GM21619 (cell line): ENCODE data around the gene MARVELD1.
"Not testable (repeated sequence)": the region's sequence is repeated elsewhere in the genome, so short reads cannot be mapped to it uniquely, and the experiment has no call there.

Experiments used
- ATAC-seq: cut with Tn5 transposase; IDR thresholded peaks from one replicate; pipeline ENCODE4 v1.9.1; 2021; ENCODE audit not compliant: unreplicated experiment

The MARVELD1 gene

GRCh38 chr10:97690133-97690532, 23.4 kb upstream of the MARVELD1 start:
- no peak for ATAC-seq

GRCh38 chr10:97698072-97698655, 15.4 kb upstream of the MARVELD1 start:
- ATAC-seq = not testable (repeated sequence)

GRCh38 chr10:97701438-97702069, 12.0 kb upstream of the MARVELD1 start:
- ATAC-seq = no peak

- ATAC-seq = no peak
These were observed 10.0 kb upstream of the MARVELD1 start for GRCh38 chr10:97703398-97704067.

- no peak for ATAC-seq
These were observed 9.2 kb upstream of the MARVELD1 start for GRCh38 chr10:97704341-97704740.

- no peak for ATAC-seq
These were observed 8.4 kb upstream of the MARVELD1 start for GRCh38 chr10:97705006-97705670.

GRCh38 chr10:97707134-97707861, 6.2 kb upstream of the MARVELD1 start:
- ATAC-seq = no peak

GRCh38 chr10:97708167-97708566, 5.4 kb upstream of the MARVELD1 start:
- no peak for ATAC-seq

- no peak for ATAC-seq
These were observed 4.3 kb upstream of the MARVELD1 start for GRCh38 chr10:97708976-97709946.

GRCh38 chr10:97711640-97712572, 1.6 kb upstream of the MARVELD1 start:
- ATAC-seq = no peak

GRCh38 chr10:97713826-97714400, 383 bp downstream of the MARVELD1 start:
- peak; percentile 70 for ATAC-seq

GRCh38 chr10:97714401-97715258, 1.1 kb downstream of the MARVELD1 start:
- ATAC-seq = peak; percentile 35

GRCh38 chr10:97715259-97715874, 1.8 kb downstream of the MARVELD1 start:
- no peak for ATAC-seq

GRCh38 chr10:97717627-97718026, 4.1 kb downstream of the MARVELD1 start:
- ATAC-seq = no peak

- ATAC-seq = no peak
These were observed 4.6 kb downstream of the MARVELD1 start for GRCh38 chr10:97718178-97718577.

- ATAC-seq = no peak
These were observed 5.2 kb downstream of the MARVELD1 start for GRCh38 chr10:97718659-97719142.

- no peak for ATAC-seq
These were observed 6.1 kb downstream of the MARVELD1 start for GRCh38 chr10:97719602-97720001.
